Nucleus accumbens (tissue), 56 donors: ENCODE data around the gene UFM1.
"Not testable (repeated sequence)": the region's sequence is repeated elsewhere in the genome, so short reads cannot be mapped to it uniquely, and the experiment has no call there.

Experiments
- DNase-seq, 56 donors: peaks; one replicate each; lab custom pipeline; 2025; lab: John Stamatoyannopoulos, UW

UFM1 gene

DNA sequence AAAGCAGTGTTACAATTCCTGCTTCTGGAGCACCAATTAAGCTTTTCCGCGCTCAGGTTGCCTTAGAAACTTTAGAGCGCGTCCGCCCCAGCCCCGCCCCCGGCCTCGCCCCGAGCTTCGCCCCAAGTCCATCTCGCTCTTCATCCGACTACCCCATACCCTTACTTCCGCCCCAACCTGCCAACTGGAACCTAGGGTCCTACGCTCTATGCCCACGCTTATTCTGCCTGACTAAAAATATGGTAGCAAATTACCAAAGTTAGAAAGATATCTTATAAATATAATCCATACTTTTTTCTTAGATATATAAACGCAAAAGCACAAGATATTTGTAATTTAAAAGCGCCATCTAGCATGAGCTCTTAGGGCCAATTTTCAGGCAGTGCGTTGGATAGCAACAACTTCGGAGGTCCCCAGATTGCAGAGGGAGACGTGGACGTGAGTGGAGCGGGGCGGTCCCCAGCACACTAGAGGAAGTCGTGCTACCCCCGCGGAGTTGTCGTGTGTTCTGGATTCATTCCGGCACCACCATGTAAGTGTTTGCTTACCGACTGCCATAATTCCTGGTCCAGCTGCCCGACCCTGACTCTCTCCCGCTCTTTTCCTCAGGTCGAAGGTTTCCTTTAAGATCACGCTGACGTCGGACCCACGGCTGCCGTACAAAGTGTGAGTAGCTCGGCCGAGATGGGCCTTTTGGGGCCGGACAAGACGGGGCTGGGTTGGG, at the start of gene UFM1:
UFM1 (plus strand) TSS at position 462 of the 724 bp plus-strand sequence; CDS start at position 531, 69 bp downstream.
- peak; percentile 34 to 90 (median 79) for DNase-seq

GRCh38 chr13:38301236-38301635, 48.4 kb upstream of the UFM1 start:
- no peak for DNase-seq

- no peak for DNase-seq
Observed at GRCh38 chr13:38303816-38304320, 45.8 kb upstream of the UFM1 start.

DNA sequence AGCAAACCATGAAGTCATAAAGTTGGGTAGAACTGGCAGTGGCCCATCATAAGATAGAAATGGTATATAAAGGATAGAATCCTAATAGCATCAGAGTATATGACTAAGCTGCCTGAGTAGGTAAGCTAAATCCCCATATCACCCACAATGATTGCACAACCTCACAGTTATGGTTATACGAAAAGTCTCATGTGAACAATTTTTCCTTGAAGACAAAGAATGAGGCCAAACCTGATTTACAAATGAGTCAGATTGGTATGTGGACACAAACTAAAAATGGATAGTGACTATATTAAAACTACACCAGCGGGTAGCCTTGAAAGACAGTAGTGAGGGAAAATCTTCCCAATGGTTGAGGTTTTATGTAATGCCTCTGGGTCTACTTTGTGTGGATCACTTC, 40.9 kb upstream of the UFM1 start:
- no peak for DNase-seq

GRCh38 chr13:38309397-38309796, 40.3 kb upstream of the UFM1 start:
- no peak for DNase-seq

- DNase-seq, result not testable (repeated sequence)
Observed at GRCh38 chr13:38311175-38311574, 38.5 kb upstream of the UFM1 start.

DNA sequence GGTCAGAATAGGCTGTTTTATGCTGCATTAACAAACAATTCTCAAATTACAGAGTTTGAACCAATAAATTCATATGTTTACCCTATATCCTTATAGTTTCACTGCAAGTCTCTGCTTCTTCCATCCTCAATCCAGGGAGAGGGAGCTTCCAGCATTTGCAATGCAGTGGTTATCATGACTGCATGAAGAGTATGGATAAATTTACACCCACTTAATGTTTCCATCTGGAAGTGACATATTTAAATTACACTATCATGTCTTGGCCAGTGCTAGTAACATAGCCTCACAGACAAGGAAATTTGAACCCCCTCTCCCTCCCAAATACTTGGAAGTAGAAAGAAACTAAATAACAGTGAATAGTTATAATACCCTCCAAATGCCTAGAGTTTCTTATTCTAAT, 33.5 kb upstream of the UFM1 start:
- no peak for DNase-seq

DNA sequence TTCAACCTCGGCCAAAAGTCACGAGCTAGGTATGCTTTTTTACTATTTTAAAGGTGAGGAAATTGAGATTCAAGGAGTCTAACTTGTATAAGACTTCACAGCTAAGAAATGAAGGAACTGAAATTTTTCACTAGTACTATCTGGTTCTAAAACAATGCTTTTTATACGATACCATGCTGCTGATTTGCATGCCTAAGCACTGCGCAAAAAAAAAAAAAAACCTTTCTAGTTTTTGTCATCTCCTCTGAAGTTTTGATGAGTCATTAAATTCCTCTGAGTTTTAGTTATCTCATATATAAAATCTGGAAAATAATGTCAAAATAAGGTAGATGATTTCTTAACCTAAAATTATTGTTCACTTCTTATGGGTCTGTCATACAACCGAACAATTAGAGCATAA, 28.0 kb upstream of the UFM1 start:
- DNase-seq, result no peak

GRCh38 chr13:38325426-38325825, 24.2 kb upstream of the UFM1 start:
- no peak for DNase-seq

DNA sequence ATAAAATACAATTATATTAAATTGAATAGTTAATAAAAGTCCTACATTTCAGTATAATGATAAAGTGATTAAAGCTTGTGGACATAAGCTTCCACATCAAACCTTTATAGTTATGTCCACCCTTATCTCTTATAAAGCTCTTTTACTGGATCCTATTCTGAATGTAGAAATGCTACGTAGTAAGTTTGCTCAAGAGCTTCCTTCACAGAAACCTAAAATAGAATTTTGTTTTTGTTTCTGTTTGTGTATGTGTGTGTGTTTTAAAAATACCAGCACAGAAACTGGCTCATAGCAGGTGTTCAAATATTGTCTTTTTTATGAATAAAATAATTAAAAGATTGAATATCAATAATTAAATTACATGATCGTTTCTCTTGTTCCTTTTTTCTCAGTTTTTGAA, 21.0 kb upstream of the UFM1 start:
- DNase-seq, result no peak

- DNase-seq, result no peak
Observed at GRCh38 chr13:38334845-38335244, 14.8 kb upstream of the UFM1 start.

- DNase-seq, result no peak
Observed at GRCh38 chr13:38338089-38338488, 11.6 kb upstream of the UFM1 start.

- DNase-seq, result no peak
Observed at GRCh38 chr13:38340624-38341023, 9.0 kb upstream of the UFM1 start.

DNA sequence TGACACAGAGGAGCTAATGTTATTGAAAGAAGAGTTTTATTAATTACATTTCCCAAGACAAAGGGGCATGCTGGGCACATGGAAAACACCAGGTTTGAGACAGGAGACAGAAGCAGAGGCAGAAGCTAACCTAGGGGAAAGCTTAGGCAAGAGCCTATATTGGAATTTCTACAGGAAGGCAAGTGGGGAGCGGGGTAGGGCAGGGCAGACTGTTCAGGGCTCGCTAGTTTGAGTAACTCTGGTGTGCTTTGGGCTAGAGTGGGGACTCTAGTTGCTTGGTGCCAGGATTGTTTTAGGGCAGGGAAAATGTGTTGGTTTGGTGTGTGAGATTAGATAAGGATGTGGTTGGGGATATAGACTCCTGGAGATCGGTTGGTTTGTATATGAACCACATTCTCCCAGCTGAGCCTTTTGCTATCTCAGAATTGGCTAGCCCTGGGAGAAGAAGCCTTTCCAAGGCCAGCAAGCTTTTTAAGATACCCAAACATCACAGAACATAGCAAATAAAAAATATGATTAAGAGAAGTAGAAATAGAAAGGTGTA, 8.4 kb upstream of the UFM1 start:
- DNase-seq, result no peak

GRCh38 chr13:38346764-38347163, 2.9 kb upstream of the UFM1 start:
- no peak for DNase-seq

DNA sequence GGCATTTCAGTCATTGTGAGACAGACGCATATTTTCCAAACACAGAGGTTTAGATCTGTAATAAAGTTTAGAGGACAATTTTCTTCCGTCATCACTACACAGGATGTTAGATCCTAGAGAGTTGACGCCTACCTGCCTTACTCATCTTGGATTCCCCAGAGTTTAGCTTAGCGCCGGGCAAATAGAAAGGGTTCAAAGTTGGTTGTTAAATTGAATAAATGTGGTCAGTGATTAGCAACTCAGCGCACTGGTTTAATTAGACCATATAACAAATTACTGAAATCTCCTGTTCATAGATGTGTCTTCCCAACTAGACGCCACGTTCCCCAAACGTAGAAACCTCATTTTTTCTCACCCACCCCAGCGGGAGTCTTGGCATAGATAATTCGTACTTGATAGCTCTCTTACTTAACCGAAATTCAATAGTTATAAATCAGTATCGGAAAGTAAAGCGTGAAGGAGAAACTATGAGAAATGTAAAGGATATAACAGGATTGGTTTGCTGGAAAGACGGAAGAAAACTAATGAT, 726 bp upstream of the UFM1 start:
- peak in 9 of 56 donors; percentile 0 to 45 (median 3) for DNase-seq

- DNase-seq, result peak in 32 of 56 donors; percentile 14 to 80 (median 52)
Observed at GRCh38 chr13:38350114-38350617, 515 bp downstream of the UFM1 start.

- DNase-seq, result no peak
Observed at GRCh38 chr13:38355595-38356119, 6.0 kb downstream of the UFM1 start.

GRCh38 chr13:38358684-38359083, 9.0 kb downstream of the UFM1 start:
- DNase-seq, result no peak

DNA sequence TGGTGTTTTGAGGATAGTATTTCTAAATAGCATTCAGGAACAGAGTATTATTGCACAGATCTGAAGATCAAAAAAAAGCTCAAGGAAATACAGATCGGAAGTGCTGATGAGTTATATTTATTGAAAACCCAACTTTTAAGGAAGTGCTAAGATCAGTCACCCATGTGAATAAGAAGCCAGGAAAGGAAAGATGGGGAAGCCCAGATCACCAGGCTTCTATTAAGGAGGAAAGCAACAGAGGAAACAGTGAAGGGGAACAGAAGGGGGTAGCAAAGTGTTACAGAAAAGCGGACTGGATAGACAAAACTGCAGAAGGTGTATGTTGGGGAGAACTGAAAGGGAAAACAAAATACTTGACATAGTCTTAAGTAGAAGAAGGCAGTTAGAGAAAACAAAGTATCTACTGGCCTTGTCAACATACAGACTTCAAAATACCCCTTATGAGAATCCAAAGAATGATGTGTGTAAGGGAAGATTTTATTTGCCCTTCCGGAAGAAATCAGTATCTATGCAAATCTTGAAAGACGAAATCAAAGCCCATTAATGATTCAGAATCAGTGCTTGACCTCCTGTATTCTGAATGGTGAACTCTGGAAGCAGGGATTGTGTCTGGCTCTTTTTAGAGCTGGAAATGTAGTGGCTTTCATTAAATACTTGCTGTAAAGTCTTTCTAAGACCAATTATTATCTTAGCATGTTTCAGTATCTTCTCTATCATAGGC, 12.1 kb downstream of the UFM1 start:
- no peak for DNase-seq

- no peak for DNase-seq
Observed at GRCh38 chr13:38363219-38363618, 13.6 kb downstream of the UFM1 start.
